ENCODE results near the gene PEX11A.

PEX11A gene

GRCh38 chr15:89714775-89715174 is 24.2 kb upstream of the PEX11A start:
- TF ChIP-seq CEBPB (IDR thresholded peaks at IDR 0.05) (no peak), RAD21 (IDR thresholded peaks at IDR 0.05; ENCODE audit: low read depth) (no peak), ZBTB7A (IDR thresholded peaks at IDR 0.05; ENCODE audit: low read depth) (no peak), EGR1 (IDR thresholded peaks at IDR 0.05) (no peak), TAF1 (IDR thresholded peaks at IDR 0.05; ENCODE audit: low read depth) (no peak), YY1 (IDR thresholded peaks at IDR 0.05; ENCODE audit: low read depth) (no peak), TCF12 (IDR thresholded peaks at IDR 0.05; ENCODE audit: low read depth) (no peak), CREB1 (IDR thresholded peaks at IDR 0.05; ENCODE audit: low read depth) (no peak), REST (IDR thresholded peaks at IDR 0.05; ENCODE audit: low read depth) (no peak), TEAD4 (IDR thresholded peaks at IDR 0.05) (no peak), NFIC (IDR thresholded peaks at IDR 0.05) (no peak), FOXM1 (IDR thresholded peaks at IDR 0.05; ENCODE audit: borderline replicate concordance, low read depth) (no peak)
- TF ChIP-seq, protein P1, sequence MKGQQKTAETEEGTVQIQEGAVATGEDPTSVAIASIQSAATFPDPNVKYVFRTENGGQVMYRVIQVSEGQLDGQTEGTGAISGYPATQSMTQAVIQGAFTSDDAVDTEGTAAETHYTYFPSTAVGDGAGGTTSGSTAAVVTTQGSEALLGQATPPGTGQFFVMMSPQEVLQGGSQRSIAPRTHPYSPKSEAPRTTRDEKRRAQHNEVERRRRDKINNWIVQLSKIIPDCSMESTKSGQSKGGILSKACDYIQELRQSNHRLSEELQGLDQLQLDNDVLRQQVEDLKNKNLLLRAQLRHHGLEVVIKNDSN (IDR thresholded peaks at IDR 0.05) = no peak
- TF ChIP-seq, protein P2, sequence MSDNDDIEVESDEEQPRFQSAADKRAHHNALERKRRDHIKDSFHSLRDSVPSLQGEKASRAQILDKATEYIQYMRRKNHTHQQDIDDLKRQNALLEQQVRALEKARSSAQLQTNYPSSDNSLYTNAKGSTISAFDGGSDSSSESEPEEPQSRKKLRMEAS (IDR thresholded peaks at IDR 0.05) = no peak

GRCh38 chr15:89707577-89707976 is 17.0 kb upstream of the PEX11A start:
- TF ChIP-seq FOXM1 (IDR thresholded peaks at IDR 0.05; ENCODE audit: borderline replicate concordance, low read depth) (no peak), TAF1 (IDR thresholded peaks at IDR 0.05; ENCODE audit: low read depth) (no peak), YY1 (IDR thresholded peaks at IDR 0.05; ENCODE audit: low read depth) (no peak)
- TF ChIP-seq, protein P1 (IDR thresholded peaks at IDR 0.05) = no peak

- TF ChIP-seq NFIC (IDR thresholded peaks at IDR 0.05) (no peak), TEAD4 (IDR thresholded peaks at IDR 0.05) (no peak)
- TF ChIP-seq, protein P1 (IDR thresholded peaks at IDR 0.05) = no peak
Measured at GRCh38 chr15:89704411-89704810, 13.9 kb upstream of the PEX11A start.

GRCh38 chr15:89695198-89695597 is 4.6 kb upstream of the PEX11A start:
- TF ChIP-seq EGR1 (IDR thresholded peaks at IDR 0.05) = no peak

GRCh38 chr15:89693696-89694095 is 3.1 kb upstream of the PEX11A start:
- TF ChIP-seq ZBTB7A (IDR thresholded peaks at IDR 0.05; ENCODE audit: low read depth) (no peak), RAD21 (IDR thresholded peaks at IDR 0.05; ENCODE audit: low read depth) (no peak), YY1 (IDR thresholded peaks at IDR 0.05; ENCODE audit: low read depth) (no peak), CEBPB (IDR thresholded peaks at IDR 0.05) (no peak), REST (IDR thresholded peaks at IDR 0.05; ENCODE audit: low read depth) (no peak)
- TF ChIP-seq, protein P1 (IDR thresholded peaks at IDR 0.05) = no peak

DNA sequence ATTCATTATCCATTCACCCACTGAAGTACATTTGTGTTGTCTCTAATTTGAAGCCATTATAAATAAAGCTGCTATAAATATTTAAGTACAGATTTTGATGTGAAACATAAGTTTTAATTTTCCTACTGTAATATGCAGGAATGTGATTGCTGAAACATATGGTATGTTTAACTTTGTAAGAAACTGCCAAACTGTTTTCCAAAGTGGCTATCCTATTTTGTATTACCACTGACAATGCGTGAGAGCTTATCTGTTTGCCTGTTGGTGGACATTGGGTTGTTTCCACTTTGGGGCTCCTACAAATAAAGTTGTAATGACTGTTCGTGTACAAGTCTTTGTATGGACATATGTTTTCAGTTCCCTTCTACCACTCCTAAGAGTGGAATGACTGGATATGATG is 2.5 kb upstream of the PEX11A start:
- TF ChIP-seq, protein P1 (IDR thresholded peaks at IDR 0.05) = no peak
- TF ChIP-seq NFIC (IDR thresholded peaks at IDR 0.05) (no peak), TEAD4 (IDR thresholded peaks at IDR 0.05) (no peak), YY1 (IDR thresholded peaks at IDR 0.05; ENCODE audit: low read depth) (no peak), EGR1 (IDR thresholded peaks at IDR 0.05) (no peak), EP300 (IDR thresholded peaks at IDR 0.05; ENCODE audit: borderline replicate concordance) (no peak), TAF1 (IDR thresholded peaks at IDR 0.05; ENCODE audit: low read depth) (no peak), ZBTB7A (IDR thresholded peaks at IDR 0.05; ENCODE audit: low read depth) (no peak), TCF12 (IDR thresholded peaks at IDR 0.05; ENCODE audit: low read depth) (no peak), REST (IDR thresholded peaks at IDR 0.05; ENCODE audit: low read depth) (no peak)
- TF ChIP-seq, protein P2 (IDR thresholded peaks at IDR 0.05) = no peak
